ENCODE data around the gene EXOC2. TPM values are rescaled to one million over a fixed set of nuclear protein-coding genes. Genes with fewer than 3 reads are reported as not detected.
"Not testable (repeated sequence)": the region's sequence is repeated elsewhere in the genome, so short reads cannot be mapped to it uniquely, and the experiment has no call there.

EXOC2 gene
- total and polyA plus RNA-seq, 12 donors: 4.9 to 23.7 (median 17.1) TPM

DNA sequence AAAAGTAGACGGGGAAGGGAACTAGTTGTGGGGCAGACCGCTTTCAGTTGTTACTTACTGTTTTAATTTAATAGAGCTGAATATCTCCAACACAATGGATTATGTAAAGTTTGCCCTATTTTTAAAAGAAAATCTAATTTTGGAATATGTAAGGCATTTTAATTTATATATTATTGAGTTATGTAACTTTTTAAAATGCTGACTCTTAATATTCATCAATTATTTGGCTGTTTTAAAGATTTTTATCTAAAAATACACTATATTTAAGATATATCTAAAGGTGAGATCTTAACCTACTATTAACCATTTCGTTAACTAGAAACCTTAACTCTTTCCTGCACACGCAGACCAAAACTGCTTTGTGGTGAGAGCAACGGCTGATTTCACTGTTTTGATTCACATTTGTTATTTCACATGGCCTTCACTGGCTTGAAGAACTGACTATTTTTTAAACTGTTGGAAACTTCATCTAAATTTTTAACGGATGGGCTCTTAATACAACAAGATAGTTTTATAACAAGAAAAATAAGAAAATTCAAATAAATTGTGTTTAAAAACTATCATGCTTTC is 123.9 kb downstream of the EXOC2 start:
- Histone ChIP-seq H3K27me3 (no peaks in the 10 kb centered on the region), H3K9me3 (replicated peaks in 1 of 3) (no peaks in the 10 kb centered on the region), H3K4me1 (replicated peaks in 1 of 2) (no peaks in the 10 kb centered on the region), H3K27ac (no peak overlapping the region), H3K4me3 (no peak overlapping the region), H3K36me3 (replicated peaks in 1 of 2) (peaks cover 0 to 7% of the 10 kb centered on the region in 2 donors)
- TF ChIP-seq, protein P1, sequence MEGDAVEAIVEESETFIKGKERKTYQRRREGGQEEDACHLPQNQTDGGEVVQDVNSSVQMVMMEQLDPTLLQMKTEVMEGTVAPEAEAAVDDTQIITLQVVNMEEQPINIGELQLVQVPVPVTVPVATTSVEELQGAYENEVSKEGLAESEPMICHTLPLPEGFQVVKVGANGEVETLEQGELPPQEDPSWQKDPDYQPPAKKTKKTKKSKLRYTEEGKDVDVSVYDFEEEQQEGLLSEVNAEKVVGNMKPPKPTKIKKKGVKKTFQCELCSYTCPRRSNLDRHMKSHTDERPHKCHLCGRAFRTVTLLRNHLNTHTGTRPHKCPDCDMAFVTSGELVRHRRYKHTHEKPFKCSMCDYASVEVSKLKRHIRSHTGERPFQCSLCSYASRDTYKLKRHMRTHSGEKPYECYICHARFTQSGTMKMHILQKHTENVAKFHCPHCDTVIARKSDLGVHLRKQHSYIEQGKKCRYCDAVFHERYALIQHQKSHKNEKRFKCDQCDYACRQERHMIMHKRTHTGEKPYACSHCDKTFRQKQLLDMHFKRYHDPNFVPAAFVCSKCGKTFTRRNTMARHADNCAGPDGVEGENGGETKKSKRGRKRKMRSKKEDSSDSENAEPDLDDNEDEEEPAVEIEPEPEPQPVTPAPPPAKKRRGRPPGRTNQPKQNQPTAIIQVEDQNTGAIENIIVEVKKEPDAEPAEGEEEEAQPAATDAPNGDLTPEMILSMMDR (IDR thresholded peaks at IDR 0.05): no peak
- TF ChIP-seq POLR2A (IDR thresholded peaks at IDR 0.05): no peak
- intact Hi-C loops (cut with DNase I): no loop called here
- 93 to 94% (median 93%) methylated on average over 6 of the region's 6 CpGs for WGBS, 4 donors
- no peak for DNase-seq

DNA sequence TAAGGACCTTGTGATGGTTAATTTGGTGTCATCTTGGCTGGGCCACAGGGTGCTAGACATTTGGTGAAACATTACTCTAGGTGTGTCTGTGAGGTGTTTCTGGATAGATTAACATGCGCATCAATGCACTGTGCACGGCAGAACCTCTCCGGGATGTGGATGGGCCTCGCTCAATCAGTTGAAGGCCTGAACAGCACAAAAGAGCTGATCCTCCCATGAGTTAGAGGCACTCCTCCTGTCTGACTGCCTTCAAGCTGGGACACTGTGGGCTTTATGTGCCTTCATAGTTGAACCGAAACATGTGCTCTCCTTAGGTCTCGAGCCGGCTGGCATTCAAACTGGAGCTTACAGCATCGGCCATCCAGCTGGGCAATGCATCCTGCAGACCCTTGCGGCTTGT is 124.9 kb downstream of the EXOC2 start:
- no peak overlapping the region for H3K4me3 ChIP-seq
- 87 to 99% (median 93%) methylated on average over 7 to 9 of the region's 9 CpGs for WGBS, 4 donors
- intact Hi-C loops (cut with DNase I): no loop called here
- no peak for DNase-seq
- H3K4me1 ChIP-seq (replicated peaks in 1 of 2): no peaks in the 10 kb centered on the region
- H3K36me3 ChIP-seq (replicated peaks in 1 of 2): peaks cover 0 to 13% of the 10 kb centered on the region in 2 donors
- TF ChIP-seq POLR2A (IDR thresholded peaks at IDR 0.05): no peak
- TF ChIP-seq, protein P1 (IDR thresholded peaks at IDR 0.05): no peak
- no peak overlapping the region for H3K27ac ChIP-seq
- H3K27me3 ChIP-seq: no peaks in the 10 kb centered on the region
- no peaks in the 10 kb centered on the region for H3K9me3 ChIP-seq (replicated peaks in 1 of 3)

DNA sequence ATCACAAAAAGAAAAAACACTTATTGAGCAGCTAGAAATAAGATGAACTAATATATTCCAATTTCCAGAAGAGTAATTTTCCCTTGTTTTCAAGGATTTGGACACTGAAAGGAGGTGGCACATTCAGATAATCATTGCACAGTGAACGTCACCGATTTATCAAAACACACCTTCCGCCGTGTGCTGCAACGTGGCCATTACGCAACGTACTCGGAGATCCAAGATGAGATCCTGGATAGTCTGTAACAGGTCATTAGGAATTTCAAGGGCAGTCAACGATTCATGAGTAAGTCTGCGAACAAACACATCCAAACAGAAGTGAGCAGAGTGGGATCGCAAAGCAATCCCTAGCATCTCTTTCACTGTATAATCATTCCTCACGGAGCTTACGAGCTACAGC is 129.1 kb downstream of the EXOC2 start:
- Histone ChIP-seq H3K27me3 (no peaks in the 10 kb centered on the region), H3K4me1 (replicated peaks in 1 of 2) (no peaks in the 10 kb centered on the region), H3K36me3 (replicated peaks in 1 of 2) (peaks cover 0 to 13% of the 10 kb centered on the region in 2 donors), H3K9me3 (replicated peaks in 1 of 3) (no peaks in the 10 kb centered on the region), H3K27ac (no peak overlapping the region), H3K4me3 (no peak overlapping the region)
- intact Hi-C loops (cut with DNase I): no loop called here
- TF ChIP-seq, protein P1 (IDR thresholded peaks at IDR 0.05): no peak
- TF ChIP-seq POLR2A (IDR thresholded peaks at IDR 0.05): no peak
- no peak for DNase-seq
- 94 to 95% (median 94%) methylated on average over 13 of the region's 13 CpGs for WGBS, 4 donors

DNA sequence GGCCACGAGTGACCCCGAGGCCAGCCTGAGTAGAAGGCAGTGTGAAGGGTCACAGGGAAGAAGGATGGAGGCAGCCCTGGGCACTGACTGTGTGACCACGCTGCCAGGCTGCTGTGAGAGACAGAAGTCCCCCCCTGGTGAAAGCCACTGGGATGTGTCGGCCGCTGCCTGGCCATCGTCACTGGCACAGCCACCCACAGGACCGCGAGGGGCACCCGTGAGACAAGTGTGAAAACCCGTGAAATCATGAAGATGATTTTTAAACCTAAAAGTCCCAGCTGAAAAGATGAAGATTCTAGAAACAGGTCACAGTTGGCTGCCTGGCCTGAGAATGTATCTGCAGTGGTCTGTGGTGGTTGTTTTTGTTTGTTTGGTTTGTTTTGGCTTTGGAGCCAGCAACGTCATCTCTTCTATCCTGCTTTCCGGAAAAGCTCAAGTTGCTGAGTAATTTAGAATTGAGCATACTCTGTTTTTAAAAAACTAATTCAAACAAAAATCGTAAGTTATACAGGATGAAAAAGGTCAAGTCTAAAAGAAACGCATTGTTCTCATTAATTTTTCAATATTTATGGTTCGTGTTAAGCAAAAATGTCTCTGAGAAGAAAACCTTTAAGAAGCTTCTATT is 130.8 kb downstream of the EXOC2 start:
- H3K9me3 ChIP-seq (replicated peaks in 1 of 3): no peaks in the 10 kb centered on the region
- H3K27ac ChIP-seq: peak overlapping the region in 2 of 5 donors; percentile 3 to 48
- no peaks in the 10 kb centered on the region for H3K4me1 ChIP-seq (replicated peaks in 1 of 2)
- no peak for TF ChIP-seq POLR2A (IDR thresholded peaks at IDR 0.05)
- TF ChIP-seq, protein P1 (IDR thresholded peaks at IDR 0.05): no peak
- no peak for DNase-seq
- intact Hi-C loops (cut with DNase I): no loop called here
- peaks cover 0 to 13% of the 10 kb centered on the region in 2 donors for H3K36me3 ChIP-seq (replicated peaks in 1 of 2)
- no peaks in the 10 kb centered on the region for H3K27me3 ChIP-seq
- WGBS, 4 donors: 80 to 88% (median 84%) methylated on average over 14 to 15 of the region's 15 CpGs
- no peak overlapping the region for H3K4me3 ChIP-seq

DNA sequence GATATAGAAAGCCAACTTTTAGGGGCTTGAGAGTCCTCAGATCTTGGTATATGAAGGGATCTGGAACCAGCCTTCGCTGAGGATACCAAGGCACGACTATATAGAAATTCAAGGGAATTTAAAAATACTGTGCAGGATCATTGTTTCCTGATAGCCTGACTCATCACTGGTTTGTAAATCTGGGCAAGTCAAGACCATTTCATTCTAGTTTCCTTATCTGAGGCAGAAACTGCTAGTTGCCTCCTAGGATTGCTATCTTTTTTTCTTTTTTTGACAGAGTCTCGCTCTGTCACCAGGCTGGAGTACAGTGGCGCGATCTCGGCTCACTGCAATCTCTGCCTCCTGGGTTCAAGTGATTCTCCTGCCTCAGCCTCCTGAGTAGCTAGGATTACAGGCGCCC is 131.6 kb downstream of the EXOC2 start:
- DNase-seq; H3K4me3 ChIP-seq; H3K27ac ChIP-seq; intact Hi-C loops (cut with DNase I); H3K9me3 ChIP-seq (replicated peaks in 1 of 3); H3K4me1 ChIP-seq (replicated peaks in 1 of 2); H3K27me3 ChIP-seq: not testable (repeated sequence)
- H3K36me3 ChIP-seq (replicated peaks in 1 of 2): peaks cover 0 to 13% of the 10 kb centered on the region in 2 donors
- WGBS, 4 donors: 85 to 96% (median 91%) methylated on average over 7 of the region's 7 CpGs

All from adrenal gland (tissue), 12 donors.